Measurements from ENCODE around the gene ZPLD1.

DNA sequence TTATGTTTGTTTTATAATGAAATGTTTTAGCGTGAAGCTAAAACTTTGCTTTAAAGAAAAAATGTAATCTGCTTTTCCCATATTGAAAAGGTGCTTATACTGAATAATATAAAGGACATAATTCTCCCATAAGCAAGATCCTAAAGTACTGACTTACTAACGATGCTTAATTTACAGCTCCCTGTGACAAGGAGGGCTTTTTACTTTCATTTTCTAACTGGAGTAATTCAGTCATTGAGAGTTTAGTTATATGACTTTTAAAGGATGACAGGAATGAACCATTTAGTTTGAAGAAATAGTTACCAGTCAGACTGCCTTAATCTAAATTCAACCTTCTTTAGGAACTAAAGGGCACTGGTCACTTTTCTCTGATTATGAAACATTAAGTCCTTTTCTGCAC lies 19.3 kb upstream of the ZPLD1 start:
- TF ChIP-seq EZH2 (IDR thresholded peaks at IDR 0.05; ENCODE audit: insufficient read depth, low read length): no peak
- TF ChIP-seq, protein P1, sequence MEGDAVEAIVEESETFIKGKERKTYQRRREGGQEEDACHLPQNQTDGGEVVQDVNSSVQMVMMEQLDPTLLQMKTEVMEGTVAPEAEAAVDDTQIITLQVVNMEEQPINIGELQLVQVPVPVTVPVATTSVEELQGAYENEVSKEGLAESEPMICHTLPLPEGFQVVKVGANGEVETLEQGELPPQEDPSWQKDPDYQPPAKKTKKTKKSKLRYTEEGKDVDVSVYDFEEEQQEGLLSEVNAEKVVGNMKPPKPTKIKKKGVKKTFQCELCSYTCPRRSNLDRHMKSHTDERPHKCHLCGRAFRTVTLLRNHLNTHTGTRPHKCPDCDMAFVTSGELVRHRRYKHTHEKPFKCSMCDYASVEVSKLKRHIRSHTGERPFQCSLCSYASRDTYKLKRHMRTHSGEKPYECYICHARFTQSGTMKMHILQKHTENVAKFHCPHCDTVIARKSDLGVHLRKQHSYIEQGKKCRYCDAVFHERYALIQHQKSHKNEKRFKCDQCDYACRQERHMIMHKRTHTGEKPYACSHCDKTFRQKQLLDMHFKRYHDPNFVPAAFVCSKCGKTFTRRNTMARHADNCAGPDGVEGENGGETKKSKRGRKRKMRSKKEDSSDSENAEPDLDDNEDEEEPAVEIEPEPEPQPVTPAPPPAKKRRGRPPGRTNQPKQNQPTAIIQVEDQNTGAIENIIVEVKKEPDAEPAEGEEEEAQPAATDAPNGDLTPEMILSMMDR (IDR thresholded peaks at IDR 0.05; ENCODE audit: insufficient read depth, low read depth, low read length): no peak

All from astrocyte (in vitro differentiated cells and primary cell).